ENCODE data around the gene SLC36A3. TPM values are rescaled to one million over a fixed set of nuclear protein-coding genes. Genes with fewer than 3 reads are reported as not detected.
A peak's percentile ranks its signal among the peaks of the same experiment; 100 is the strongest.
"Not testable (repeated sequence)": the region's sequence is repeated elsewhere in the genome, so short reads cannot be mapped to it uniquely, and the experiment has no call there.

SLC36A3 gene
- polyA plus RNA-seq (ENCODE audit: insufficient read depth in 1 of 5, insufficient read length in 5 of 5, low replicate concordance in 1 of 5), result under 1 TPM in 1 of 5 donors, not detected in 4; 0.10 TPM
- long read RNA-seq, donor 1, result 0 reads
- long read RNA-seq, donor 2, result 0 reads
- long read RNA-seq, donor 3, result 0 reads
- long read RNA-seq, donor 4, result 0 reads
- long read RNA-seq, donor 5, result 0 reads
- long read RNA-seq, donor 6, result 0 reads
- long read RNA-seq, donor 7, result 0 reads
- long read RNA-seq, donor 8, result 0 reads

DNA sequence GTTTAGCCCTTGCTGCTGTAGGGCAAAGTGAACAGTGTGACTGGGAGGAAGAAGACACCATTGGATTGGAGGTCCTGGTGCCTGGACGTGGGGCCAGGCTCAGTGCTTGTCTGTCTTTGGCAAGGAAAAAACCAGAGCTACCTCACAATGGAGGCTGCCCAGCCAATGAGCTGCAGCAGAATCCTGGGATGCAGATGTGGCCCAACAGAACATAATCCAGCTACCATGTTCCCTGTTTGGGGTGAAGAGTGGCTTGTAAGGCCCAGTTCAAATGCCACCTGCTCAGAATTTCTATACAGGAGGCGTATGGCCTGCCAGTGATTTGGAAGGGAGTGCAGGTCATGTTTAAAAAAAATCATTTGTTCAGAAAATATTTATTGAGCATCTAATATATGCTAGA, at the start of gene SLC36A3:
Gene SLC36A3, minus strand, starts transcription at position 101 of the 400 bp plus-strand sequence. CDS start 412 bp downstream, outside the sequence.
- DNase-seq, result no peak

DNA sequence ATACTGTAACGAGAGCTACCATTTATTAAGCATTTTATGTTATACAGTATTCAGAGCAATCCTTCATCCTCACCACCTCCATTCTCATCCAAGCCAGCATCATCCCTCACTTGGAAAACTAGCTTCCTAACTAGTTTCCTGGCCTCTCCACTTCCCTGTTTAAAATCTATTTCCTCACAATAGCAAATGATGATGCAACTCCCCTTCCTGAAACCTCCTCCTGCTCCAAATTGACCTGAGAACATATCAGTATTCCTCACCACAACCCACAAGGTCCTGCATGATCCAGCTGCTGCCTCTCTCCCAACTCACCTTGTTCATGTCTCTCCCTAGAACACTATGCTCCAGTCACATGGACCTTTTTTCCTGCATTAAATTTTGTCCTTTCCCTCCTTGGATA, 48.1 kb upstream of the SLC36A3 start:
- no peak for DNase-seq

DNA sequence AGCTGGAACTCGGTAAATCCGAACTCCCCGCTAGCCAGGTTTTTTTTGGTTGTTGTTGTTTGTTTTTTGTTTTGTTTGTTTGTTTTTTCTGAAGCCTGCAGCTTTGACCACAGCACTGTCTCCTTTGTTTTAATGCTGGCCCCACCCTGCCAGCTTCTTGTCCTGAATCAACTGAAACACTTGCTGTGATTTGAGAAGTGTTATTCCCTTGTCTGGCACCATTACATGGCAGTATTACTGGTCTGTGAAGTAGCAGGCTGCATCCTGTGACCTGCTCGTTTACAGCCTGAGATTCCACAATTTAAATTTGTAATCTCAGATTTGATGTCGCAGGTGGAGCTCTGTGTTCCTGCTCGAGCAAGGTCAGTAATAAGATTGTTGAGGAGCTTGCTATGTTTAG, 45.2 kb upstream of the SLC36A3 start:
- DNase-seq, result no peak

DNA sequence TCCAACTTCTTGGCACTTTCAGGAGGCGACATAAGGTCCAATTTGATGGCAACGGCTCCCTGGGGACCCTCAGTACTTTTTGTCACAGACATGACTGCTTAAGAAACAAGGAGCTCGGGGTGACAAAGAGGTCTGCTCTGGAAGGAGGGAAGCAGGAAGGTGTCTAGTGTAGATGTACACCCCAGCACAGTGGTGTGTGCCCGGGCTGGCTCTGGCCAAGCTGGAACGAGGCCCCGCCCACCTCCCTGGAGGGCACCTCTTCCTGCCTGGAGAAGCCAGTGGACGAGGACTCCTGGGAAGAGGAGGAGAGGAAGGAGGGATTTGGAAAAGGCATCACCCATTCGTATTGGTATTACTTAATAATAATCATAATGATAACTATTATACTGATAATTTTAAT, 43.8 kb upstream of the SLC36A3 start, which contains the start of gene SLC36A2:
Gene SLC36A2, minus strand, starts transcription at position 191 of the 400 bp plus-strand sequence. Its CDS starts 99 bp downstream, at position 92.
- no peak for DNase-seq

DNA sequence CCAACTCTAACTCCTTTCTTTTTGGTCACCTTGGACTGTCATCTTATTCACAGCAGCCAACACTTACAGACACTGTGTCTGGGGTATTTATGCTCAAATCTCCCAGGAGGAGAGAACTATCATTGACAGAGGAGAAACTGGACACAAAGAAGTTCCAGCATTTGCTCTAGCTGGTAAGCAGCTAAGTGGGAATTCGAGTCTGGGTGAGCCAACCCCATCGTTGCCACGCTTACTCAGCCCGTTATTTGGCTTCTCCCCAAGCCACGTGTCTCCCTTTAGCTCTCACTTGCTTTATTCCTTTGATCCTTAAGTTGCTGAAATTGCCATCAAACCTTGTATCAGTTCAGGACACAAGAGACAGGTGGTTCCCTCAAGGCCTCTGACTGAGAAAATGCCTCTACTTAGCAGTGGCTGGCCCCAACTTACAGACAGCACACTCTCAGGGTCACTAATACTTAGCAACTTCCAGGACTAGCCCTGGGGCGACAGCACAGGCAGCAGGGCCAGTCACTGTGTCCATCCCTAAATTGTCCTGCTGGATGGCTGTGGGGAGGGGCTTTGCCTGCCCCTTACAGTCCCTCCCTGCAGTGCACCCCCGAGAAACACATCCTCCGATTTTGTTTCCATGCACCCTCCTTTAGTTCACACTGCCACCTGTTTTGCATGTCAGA, 42.4 kb upstream of the SLC36A3 start:
- no peak for DNase-seq

DNA sequence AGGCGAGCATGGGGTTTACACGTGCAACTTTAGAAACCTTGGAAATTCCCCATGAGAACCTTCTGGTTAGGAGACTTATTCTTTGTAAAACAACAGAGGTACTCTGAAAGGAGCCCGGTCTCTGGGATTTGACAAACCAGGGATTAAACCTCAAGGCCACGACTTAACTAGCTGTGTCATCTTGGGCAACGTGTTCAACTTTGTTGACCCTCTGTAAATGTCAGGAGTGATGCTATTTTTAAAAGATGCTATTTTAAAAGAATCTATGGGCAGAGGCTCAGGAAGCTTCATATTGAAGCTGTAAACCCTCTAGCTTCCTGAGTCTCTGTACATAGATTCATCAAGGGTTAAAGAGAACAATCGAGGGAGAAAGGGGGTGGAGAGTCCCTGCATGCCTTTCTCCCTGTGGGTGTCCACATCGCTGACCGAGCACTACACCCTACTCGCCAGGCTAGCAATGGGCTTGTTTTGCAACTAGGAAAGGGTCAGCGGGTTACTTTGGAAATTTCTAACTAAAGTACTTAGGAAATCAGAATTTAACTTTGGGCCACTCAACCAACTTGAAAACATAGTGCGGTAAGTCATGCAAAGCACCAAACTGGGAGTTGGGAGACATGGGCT, 41.7 kb upstream of the SLC36A3 start:
- no peak for DNase-seq

DNA sequence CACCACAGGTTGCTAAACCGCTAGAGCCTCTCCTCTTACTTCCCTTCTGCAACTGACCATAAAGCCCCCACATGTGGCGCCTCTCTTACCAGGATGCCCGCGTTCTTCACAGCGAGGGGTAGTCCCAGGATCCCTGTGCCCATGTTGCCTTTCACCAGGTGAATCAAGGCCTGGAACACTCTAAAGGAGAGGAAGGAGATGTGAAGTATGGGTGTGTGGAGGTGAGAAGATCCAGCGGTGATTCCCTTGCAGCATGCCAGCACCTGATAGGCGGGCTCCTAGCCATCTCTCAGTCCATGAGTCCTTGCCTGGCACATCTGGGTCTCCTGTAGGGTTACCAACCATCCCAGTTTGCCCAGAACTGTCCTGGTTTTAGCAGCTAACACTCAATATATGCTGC, 40.5 kb upstream of the SLC36A3 start:
- no peak for DNase-seq

DNA sequence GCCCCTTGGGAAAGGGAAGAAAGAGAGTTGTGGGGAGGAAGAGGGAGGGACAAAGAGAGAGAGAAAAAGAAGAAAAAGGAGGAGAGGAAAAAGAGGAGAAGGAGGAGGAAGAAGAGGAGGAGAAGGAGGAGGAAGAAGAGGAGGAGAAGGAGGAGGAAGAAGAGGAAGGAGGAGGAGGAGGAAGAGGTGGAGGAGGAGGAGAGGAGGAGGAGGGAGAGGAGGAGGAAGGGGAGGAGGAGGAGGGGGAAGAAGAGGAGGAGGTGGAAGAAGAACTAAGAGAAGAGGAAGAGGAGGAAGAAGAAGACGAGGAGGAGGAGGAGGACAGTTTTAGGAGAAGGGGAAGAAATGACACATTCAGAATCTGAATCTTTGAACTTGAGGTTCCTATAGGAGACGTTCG, 36.4 kb upstream of the SLC36A3 start:
- no peak for DNase-seq

DNA sequence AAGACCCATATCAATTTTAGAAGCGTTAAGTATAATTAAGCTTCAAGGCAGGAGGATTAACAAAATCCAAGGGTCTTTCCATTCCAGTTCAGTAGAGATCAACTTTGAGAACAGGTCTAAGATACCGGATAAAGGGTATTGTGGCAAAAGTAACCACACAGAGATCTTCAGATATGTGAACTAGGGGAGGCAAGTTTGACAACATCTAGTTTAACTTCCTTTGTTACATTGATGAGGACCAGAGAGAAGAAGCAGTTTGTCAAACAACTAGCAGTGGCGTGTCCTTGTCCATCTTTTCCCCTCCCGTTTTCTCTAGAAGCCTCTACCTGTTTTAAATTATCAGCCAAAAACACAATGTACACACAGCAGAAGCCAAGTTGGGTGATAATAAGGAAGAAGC, 35.2 kb upstream of the SLC36A3 start:
- DNase-seq, result no peak

DNA sequence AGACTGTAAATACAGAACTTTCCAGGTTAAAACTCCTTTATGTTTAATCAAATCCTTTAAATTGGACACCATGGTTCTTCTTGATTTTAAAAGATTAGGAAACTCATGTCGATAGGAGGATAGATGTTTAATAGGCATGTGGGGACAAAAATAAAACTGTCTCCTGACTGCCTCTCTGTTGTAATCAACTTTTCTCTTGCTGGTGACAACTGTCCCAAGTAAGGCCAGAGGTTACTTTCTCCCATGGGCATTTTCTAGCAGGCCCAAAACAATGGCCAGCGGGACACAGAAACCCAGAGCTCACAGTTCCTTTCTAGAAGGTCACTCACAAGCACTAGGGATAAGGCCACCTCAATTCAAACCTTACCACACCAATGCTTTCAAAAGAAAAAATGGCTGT, 29.3 kb upstream of the SLC36A3 start:
- no peak for DNase-seq

DNA sequence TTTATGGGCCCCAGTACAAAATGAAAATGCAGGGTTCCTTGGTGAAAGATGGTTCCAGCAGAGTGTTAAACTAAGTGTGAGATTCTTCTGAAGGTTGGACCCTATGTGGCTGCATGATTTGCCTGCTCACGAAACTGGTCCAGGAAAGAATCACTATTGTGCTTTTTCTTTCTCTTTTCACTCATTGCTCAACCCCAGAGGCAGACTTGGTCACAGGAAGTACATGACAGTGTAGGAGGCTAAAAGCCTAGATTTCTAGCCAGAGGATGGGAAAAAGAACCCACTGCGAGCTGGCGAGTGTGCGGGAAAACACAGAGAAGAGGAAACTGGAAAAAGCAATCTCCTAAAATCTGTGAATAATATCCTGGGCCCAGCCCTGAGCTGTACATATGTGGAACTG, 25.2 kb upstream of the SLC36A3 start:
- no peak for DNase-seq

DNA sequence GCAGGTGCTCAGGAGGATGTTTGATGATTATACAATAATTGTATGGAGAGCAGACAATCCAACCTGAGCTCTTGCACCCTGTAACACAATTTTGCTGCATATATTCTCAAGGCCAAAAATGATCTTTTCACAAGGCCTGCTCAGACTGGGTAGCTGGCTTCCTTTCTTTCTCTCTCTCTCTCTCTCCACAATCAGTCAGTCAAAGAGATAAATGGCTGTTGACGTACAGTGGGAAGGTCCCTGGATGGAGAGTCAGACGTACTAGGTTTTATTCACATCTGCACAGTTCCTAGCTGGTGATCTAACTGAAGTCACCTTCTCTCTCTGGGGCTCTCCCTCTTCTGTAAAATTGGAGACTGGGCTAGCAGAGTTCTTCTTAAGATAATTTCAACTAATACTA, 24.0 kb upstream of the SLC36A3 start:
- no peak for DNase-seq

DNA sequence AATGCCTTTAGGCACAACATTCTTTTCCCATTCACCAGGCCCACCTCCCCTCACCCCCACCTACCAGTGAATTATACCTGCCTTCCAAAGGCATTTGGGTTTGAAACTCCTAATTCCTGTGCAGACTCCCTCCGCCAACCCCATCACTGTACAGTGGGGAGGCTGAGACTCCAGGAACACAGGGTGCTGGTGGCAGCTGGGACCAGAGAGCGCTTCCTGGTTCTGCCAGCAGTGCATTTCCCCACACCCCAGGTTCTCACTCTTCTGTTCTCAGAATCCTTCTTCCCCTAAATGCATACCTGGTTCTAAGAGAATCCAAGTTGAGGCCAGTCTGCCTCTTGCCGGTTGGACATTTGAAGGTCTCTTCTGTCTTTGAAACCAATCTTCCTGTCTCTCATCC, 22.7 kb upstream of the SLC36A3 start:
- DNase-seq, result no peak

DNA sequence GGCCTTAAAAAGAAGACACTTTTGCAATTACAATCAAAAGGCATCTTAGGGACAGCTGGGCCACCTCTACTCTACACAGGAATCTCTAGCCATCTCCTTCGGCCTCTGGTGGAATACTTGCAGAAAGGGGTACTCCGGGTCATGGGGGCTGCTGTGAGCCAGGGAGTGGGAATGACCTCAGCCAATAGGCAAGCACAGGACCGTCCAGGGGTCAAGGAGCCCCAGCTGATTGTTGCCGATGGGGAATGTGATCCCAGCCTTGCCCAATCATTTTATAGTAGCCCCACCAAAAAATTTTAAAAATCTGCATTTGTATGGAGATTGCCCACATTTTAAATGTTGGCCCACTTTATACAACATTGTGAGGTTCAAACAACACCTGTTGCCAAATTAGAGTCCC, 16.9 kb upstream of the SLC36A3 start:
- no peak for DNase-seq

DNA sequence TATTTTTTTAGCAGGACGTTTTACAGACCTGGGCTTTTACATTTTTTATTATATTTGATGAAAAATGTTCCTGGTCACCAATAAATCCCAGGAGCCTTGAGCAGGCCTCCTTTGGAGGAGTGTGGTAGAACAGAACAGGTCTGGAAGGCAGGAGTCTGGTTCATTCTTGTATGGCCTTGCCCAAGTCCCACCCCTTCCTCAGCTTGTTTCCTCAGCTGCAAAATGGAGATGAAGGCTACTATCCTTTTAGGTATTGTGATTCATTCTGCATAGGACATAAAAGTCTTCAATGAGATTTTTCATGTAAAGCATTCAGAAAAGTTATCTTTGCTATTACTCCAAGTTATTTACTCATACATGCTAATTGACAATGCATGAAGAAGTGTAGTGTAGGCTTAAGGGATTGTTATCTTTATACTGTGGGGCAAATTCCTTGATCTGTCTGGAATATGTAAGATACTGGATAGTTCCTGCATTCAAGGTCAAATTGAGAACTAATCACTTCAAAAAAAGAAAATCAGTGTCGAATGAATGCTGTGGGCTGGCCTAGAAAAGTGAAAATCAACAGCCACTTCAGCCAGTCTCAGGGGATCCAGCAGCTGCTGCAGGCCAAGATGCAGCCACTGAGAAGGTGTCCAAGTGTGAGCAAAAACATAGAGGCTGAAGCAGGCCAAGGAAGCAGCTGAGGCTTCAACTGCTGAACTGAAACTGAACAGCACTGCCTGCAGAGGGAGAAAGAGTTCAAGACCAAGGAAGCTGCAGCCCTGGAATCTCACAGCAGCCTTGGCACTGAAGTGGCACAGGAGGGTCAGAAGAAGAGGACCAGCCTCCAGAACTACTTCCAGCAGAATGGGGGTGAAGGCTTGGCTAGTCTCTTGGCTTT, 15.5 kb upstream of the SLC36A3 start:
- DNase-seq, result peak in 1 of 2 donors; percentile 16

DNA sequence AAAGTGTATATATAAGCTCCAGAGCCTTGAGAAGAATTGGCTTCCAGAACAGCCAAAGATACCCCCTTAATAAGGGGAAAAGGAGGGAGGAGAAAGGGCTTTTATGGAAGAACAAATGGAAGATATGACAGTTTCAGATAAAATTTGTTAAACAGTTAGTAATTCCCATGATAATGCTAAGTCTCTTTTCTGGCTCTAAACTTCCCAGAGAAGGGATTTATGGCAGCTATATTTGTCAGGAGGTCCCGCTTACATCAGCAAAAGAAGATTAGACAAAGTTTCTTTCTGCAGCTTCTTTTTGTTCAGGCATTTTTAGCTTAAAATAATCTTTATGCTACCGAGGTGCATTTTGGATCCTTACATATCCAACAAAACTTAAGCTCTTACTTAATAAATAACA, 14.3 kb upstream of the SLC36A3 start:
- DNase-seq, result no peak

DNA sequence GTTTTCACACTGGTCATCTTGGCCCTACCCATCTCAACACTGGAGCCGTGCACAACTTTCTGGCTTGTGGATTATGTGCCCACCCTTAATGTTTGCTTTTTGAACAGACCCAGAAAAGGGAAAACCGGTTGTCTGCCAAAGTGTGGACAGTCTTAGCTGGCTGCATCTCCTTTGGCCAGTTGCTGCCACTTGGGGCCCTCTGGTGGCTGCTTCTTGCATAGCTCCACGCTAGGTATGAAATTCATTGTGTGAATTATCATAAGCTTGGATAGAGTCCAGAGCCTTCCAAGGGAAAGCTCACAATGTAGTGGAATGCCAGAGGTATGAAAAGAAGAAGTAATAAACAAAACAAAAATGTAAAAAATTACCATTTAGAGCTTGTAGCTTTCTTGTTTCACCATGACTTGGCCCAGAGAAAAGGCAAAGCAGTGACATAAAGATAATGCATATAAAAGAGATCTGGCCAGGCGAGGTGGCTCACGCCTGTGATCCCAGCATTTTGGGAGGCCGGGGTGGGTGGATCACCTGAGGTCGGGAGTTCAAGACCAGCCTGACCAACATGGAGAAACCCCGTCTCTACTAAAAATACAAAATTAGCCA, 12.5 kb upstream of the SLC36A3 start:
- peak; percentile 37 to 62 for DNase-seq

DNA sequence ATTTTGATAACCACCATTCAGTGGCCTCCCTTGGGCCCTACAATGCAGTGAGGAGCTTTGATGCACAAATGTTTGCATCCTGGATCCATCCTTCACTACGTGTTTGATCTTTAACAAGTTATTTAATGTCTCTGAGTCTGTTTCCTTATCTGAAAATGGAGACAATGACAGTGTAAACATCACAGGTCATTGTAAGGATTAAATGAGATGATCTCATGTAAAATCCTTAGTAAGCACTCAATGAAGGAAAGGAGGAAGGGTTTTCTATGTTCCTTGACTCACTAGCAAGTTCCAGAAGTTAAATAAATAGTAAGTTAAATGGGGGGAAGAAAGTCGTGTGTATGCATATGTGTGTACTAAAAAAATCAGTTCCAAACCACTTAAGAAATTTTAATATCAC, 9.8 kb upstream of the SLC36A3 start:
- DNase-seq, result no peak

DNA sequence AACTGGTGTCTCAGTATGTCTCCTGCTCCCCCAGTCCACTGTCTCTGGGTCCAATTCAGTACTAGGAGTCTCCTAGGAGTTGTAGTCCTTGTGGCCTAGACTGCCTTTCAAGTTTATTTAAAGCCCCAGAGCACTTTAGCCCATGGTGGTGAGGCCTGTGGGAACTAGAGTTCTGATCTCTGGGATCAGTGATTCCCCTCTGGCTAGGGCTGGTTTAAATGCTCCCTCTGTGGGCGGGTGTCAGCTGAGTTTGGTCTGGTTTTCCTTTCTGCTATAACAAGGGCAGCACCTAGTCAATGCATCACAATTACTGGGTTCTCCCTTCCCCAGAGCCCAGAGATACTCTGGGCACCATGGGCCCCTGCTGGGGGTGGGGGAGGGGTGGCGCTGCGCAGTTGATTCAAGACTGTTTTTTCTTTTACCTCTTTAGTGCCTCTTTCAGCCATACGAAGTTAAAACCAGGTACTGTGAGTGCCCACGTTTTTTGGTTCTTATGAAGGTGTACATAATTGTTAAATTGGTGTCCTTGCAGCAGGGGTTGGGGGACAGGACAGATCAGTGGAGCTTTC, 9.3 kb upstream of the SLC36A3 start:
- DNase-seq, result no peak

DNA sequence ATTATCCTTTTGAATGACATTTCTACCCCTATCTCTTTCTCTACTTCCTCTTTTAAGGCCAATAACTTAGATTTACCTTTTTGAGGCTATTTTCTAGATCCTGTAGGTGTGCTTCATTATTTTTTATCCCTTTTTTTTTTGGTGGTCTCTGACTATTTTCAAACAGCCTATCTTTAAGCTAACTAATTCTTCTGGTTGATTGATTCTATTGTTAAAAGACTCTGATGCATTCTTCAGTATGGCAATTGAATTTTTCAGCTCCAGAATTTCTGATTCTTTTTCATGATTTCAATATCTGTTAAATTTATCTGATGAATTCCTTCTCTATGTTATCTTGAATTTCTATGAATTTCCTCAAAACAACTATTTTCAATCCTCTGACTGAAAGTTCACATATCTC, 7.4 kb upstream of the SLC36A3 start:
- no peak for DNase-seq

DNA sequence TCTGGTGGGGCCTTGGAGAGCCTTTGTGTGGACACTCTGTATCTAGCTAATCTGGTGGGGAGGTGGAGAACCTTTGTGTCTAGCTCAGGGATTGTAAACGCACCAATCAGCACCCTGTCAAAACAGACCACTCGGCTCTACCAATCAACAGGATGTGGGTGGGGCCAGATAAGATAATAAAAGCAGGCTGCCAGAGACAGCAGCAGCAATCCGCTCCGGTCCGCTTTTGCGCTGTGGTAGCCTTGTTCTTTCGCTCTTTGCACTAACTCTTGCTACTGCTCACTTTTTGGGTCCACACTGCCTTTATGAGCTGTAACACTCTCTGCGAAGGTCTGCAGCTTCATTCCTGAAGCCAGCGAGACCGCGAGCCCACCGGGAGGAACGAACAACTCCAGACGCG, 6.3 kb upstream of the SLC36A3 start:
- DNase-seq, result not testable (repeated sequence)
